Prostate gland (tissue), 1 donor: ENCODE measurements around the gene GOLGA6B.
"Not testable (repeated sequence)": the region's sequence is repeated elsewhere in the genome, so short reads cannot be mapped to it uniquely, and the experiment has no call there.

Experiments
- POLR2A ChIP-seq: fragments of 450-650 bp; IDR thresholded peaks from one replicate; pipeline ENCODE4 v1.6.1; 2016; ENCODE audit warnings: antibody characterized with exemption, mild to moderate bottlenecking
- POLR2AphosphoS5 ChIP-seq: sonication (generic); formaldehyde crosslinking; IDR thresholded peaks from one replicate; pipeline ENCODE4 v1.6.1; 2017; ENCODE audit warnings: antibody characterized with exemption

GRCh38 chr15:72654397-72654796 is at the start of gene GOLGA6B:
- TF ChIP-seq POLR2A, POLR2AphosphoS5: not testable (repeated sequence)
